NCI-H1436 treated with DMSO at 0.1 percent for 48 hours (cell line): Measurements from ENCODE around the gene HNRNPCL1.
"Not testable (repeated sequence)": the region's sequence is repeated elsewhere in the genome, so short reads cannot be mapped to it uniquely, and the experiment has no call there.

Experiments used
- DNase-seq: peaks from one replicate; lab custom pipeline; 2025; lab: John Stamatoyannopoulos, UW

The HNRNPCL1 gene

GRCh38 chr1:12848620-12849019 lies at the start of gene HNRNPCL1:
Gene HNRNPCL1 (minus strand): TSS chr1:12848720. CDS start chr1:12848289, 431 bp downstream.
- not testable (repeated sequence) for DNase-seq

- DNase-seq = not testable (repeated sequence)
These were observed 49.6 kb upstream of the HNRNPCL1 start, which contains the start of gene PRAMEF10 for GRCh38 chr1:12898170-12898569. Gene PRAMEF10 (minus strand): TSS chr1:12898270. CDS start chr1:12895847, 2,423 bp downstream.

- not testable (repeated sequence) for DNase-seq
These were observed 37.6 kb upstream of the HNRNPCL1 start, which contains the start of gene PRAMEF4 for GRCh38 chr1:12886101-12886500. Gene PRAMEF4 (minus strand): TSS chr1:12886201. CDS start chr1:12883394, 2,807 bp downstream.

- not testable (repeated sequence) for DNase-seq
These were observed 29.9 kb upstream of the HNRNPCL1 start for GRCh38 chr1:12878453-12878852.

GRCh38 chr1:12863131-12863880 lies 14.8 kb upstream of the HNRNPCL1 start:
- DNase-seq = not testable (repeated sequence)

GRCh38 chr1:12856786-12857185 lies 8.3 kb upstream of the HNRNPCL1 start, which contains the start of gene PRAMEF2:
Gene PRAMEF2 (plus strand): TSS chr1:12857086. CDS start chr1:12859010, 1,924 bp downstream.
- DNase-seq = not testable (repeated sequence)

GRCh38 chr1:12851779-12852178 lies 3.3 kb upstream of the HNRNPCL1 start:
- no peak for DNase-seq

- DNase-seq = not testable (repeated sequence)
These were observed 15.3 kb downstream of the HNRNPCL1 start for GRCh38 chr1:12833251-12833650.

- not testable (repeated sequence) for DNase-seq
These were observed 17.2 kb downstream of the HNRNPCL1 start, which contains the start of gene PRAMEF11 for GRCh38 chr1:12831310-12831709. Gene PRAMEF11 (minus strand): TSS chr1:12831410. CDS start chr1:12828789, 2,621 bp downstream.

- not testable (repeated sequence) for DNase-seq
These were observed 29.5 kb downstream of the HNRNPCL1 start for GRCh38 chr1:12819061-12819460.

GRCh38 chr1:12811409-12811784 lies 37.1 kb downstream of the HNRNPCL1 start:
- DNase-seq = no peak

GRCh38 chr1:12810691-12811408 lies 37.7 kb downstream of the HNRNPCL1 start:
- no peak for DNase-seq

GRCh38 chr1:12809933-12810332 lies 38.6 kb downstream of the HNRNPCL1 start:
- no peak for DNase-seq

GRCh38 chr1:12799730-12800129 lies 48.8 kb downstream of the HNRNPCL1 start:
- DNase-seq = no peak

GRCh38 chr1:12798911-12799310 lies 49.6 kb downstream of the HNRNPCL1 start:
- DNase-seq = no peak
